DOHH2 (cell line): Measurements from ENCODE around the gene CAMTA1.

Source experiments
- H3F3A ChIP-seq: fragments of 200-600 bp; sonication (generic), shearing (Covaris generic); 2 replicates; pipeline ENCODE4 v1.6.0; 2016; ENCODE audit warnings: antibody characterized with exemption, mild to moderate bottlenecking; ENCODE audit not compliant: control insufficient read depth, insufficient read depth
- H3K27ac ChIP-seq: fragments of 200-600 bp; sonication (generic); 2 replicates; pipeline ENCODE4 v1.5.1; 2014; ENCODE audit warnings: low read depth, mild to moderate bottlenecking, low read length, moderate library complexity
- H3K27me3 ChIP-seq: fragments of 200-600 bp; sonication (generic); 2 replicates; pipeline ENCODE4 v1.6.1; 2014; ENCODE audit warnings: mild to moderate bottlenecking, low read length, mixed read lengths; ENCODE audit not compliant: control insufficient read depth
- H3K36me3 ChIP-seq: fragments of 200-600 bp; sonication (generic); 2 replicates; pipeline ENCODE4 v1.6.1; 2014; ENCODE audit warnings: mild to moderate bottlenecking, low read length, moderate library complexity, mixed read lengths; ENCODE audit not compliant: control insufficient read depth
- H3K4me1 ChIP-seq: fragments of 200-600 bp; sonication (generic); 2 replicates; pipeline ENCODE4 v1.6.1; 2014; ENCODE audit warnings: mild to moderate bottlenecking, low read length, mixed read lengths; ENCODE audit not compliant: control insufficient read depth
- H3K4me2 ChIP-seq: fragments of 200-600 bp; sonication (generic); 2 replicates; pipeline ENCODE4 v1.6.0; 2014; ENCODE audit warnings: mild to moderate bottlenecking, low read length, moderate library complexity
- H3K4me3 ChIP-seq: fragments of 200-600 bp; sonication (generic); 2 replicates; pipeline ENCODE4 v1.5.1; 2014; ENCODE audit warnings: mild to moderate bottlenecking, low read length, mixed read lengths
- H3K79me2 ChIP-seq: fragments of 200-600 bp; sonication (generic); 2 replicates; pipeline ENCODE4 v1.6.1; 2014; ENCODE audit warnings: mild to moderate bottlenecking, low read length, mixed read lengths; ENCODE audit not compliant: control insufficient read depth
- H3K9me2 ChIP-seq: fragments of 200-600 bp; sonication (generic); replicated peaks from 2 replicates; pipeline ENCODE4 v1.6.1; 2014; ENCODE audit warnings: mild to moderate bottlenecking, low read length, mixed read lengths; ENCODE audit not compliant: control insufficient read depth
- H3K9me3 ChIP-seq: fragments of 200-600 bp; sonication (generic); 2 replicates; pipeline ENCODE4 v1.6.1; 2014; ENCODE audit warnings: antibody characterized with exemption, low read length, mixed read lengths; ENCODE audit not compliant: control insufficient read depth, insufficient read depth
- H4K20me1 ChIP-seq: fragments of 200-600 bp; sonication (generic); 2 replicates; pipeline ENCODE4 v1.6.0; 2014; ENCODE audit warnings: low read depth, mild to moderate bottlenecking, antibody characterized with exemption, low read length, moderate library complexity; ENCODE audit not compliant: control insufficient read depth, insufficient read depth
- EZH2phosphoT487 ChIP-seq: fragments of 200-600 bp; sonication (generic); IDR thresholded peaks from 2 replicates; pipeline ENCODE4 v1.6.1; 2017; ENCODE audit warnings: borderline replicate concordance, mild to moderate bottlenecking, antibody characterized with exemption, low read length, moderate library complexity, mixed read lengths
- TF ChIP-seq, protein P1 (sequence below): fragments of 200-600 bp; sonication (generic); IDR thresholded peaks from one replicate; pipeline ENCODE4 v1.5.1; 2014; ENCODE audit warnings: antibody characterized with exemption, mild to moderate bottlenecking, low read depth, low read length; ENCODE audit not compliant: poor library complexity, severe bottlenecking

CAMTA1 gene

DNA sequence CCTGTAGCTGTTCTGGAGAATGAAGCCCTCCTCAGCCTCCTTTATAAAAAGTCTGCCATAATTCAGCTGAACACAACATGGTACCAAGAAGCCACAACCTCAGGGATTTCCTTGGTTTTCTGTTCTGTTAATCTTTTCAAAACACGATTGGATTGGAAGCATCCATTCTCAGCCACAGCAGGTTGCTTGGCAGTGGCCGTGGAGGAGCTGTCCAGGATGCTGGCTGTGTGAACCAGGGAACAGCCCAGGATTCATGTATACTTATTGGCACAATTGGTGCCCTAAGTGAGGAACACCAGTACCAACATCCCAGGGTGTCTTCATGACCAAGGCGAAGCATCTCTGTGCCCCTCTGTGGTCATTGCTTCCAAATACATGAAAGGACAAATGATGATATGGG, 393.5 kb downstream of the CAMTA1 start:
- H3F3A ChIP-seq: no peaks in the 10 kb centered on the region
- no peaks in the 10 kb centered on the region for H3K27me3 ChIP-seq
- peaks cover 6% of the 10 kb centered on the region for H3K9me3 ChIP-seq
- no peaks in the 10 kb centered on the region for H3K79me2 ChIP-seq
- no peak overlapping the region for H3K4me3 ChIP-seq
- no peaks in the 10 kb centered on the region for H3K4me1 ChIP-seq
- H3K9me2 ChIP-seq: no peaks in the 10 kb centered on the region
- no peaks in the 10 kb centered on the region for H3K36me3 ChIP-seq
- no peak overlapping the region for H3K27ac ChIP-seq
- H4K20me1 ChIP-seq: no peaks in the 10 kb centered on the region
- TF ChIP-seq, protein P1, sequence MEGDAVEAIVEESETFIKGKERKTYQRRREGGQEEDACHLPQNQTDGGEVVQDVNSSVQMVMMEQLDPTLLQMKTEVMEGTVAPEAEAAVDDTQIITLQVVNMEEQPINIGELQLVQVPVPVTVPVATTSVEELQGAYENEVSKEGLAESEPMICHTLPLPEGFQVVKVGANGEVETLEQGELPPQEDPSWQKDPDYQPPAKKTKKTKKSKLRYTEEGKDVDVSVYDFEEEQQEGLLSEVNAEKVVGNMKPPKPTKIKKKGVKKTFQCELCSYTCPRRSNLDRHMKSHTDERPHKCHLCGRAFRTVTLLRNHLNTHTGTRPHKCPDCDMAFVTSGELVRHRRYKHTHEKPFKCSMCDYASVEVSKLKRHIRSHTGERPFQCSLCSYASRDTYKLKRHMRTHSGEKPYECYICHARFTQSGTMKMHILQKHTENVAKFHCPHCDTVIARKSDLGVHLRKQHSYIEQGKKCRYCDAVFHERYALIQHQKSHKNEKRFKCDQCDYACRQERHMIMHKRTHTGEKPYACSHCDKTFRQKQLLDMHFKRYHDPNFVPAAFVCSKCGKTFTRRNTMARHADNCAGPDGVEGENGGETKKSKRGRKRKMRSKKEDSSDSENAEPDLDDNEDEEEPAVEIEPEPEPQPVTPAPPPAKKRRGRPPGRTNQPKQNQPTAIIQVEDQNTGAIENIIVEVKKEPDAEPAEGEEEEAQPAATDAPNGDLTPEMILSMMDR: no peak
- TF ChIP-seq EZH2phosphoT487: no peak
- H3K4me2 ChIP-seq: no peak overlapping the region

DNA sequence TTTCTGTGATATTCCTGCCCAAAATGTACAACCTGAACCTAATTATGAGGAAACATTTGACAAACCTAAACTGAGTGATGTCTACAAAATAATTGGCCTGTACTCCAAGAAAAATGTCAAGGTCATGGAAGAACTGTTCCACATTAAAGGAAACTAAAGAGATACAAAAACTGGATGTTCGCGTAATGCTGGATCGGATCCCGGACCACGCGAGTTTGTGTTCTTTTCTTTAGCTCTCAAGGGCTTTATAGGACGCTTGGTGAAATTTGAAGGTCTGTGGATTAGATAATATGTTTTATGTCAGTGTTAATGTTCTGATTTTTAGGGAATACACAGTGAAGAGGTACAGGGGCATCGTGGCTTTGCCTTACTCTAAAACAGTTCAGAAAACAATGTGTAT, 400.5 kb downstream of the CAMTA1 start:
- no peaks in the 10 kb centered on the region; the same call in 1 of the 2 replicates for H3K27me3 ChIP-seq
- no peaks in the 10 kb centered on the region for H3K36me3 ChIP-seq
- no peak overlapping the region for H3K4me3 ChIP-seq
- no peaks in the 10 kb centered on the region for H3K79me2 ChIP-seq
- no peak overlapping the region for H3K27ac ChIP-seq
- H3K4me1 ChIP-seq: no peaks in the 10 kb centered on the region
- H4K20me1 ChIP-seq: no peaks in the 10 kb centered on the region
- TF ChIP-seq, protein P1: no peak
- TF ChIP-seq EZH2phosphoT487: no peak
- no peak overlapping the region for H3K4me2 ChIP-seq
- no peaks in the 10 kb centered on the region for H3K9me2 ChIP-seq
- peaks cover 4% of the 10 kb centered on the region for H3K9me3 ChIP-seq
- H3F3A ChIP-seq: no peaks in the 10 kb centered on the region

DNA sequence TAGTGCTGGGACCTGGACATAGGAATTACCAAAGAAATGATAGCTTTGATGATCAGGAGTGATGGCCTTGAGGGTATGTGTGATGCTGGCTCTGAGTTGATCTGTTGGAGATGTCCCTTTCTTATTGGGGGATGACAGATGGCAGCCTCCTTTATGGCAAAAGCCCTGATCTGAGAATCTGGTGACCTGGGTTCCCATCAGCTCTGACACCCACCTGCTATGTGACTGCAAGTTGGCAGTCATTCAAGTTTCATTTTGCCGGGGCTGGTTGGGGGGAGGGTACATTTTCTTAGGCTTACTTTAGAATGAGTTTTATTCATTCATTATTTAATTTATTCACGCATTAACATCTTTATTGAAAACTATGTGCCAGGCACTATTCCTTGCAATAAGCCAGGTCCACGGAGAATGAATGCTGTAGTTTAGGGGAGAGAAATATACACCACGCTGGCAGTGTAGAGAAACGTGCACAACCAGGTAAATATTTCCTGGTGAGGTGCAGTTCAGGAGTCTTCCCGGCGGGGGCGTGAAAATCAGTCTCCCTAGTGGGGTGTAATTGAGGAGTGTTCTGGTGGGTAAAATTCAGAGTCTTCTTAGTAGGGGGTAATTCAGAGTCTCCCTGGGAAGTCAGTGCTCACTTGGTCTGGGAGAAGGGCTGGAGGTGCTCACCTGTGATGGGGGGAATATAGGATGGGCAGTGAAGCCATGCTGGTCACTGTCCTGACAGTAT, 401.3 kb downstream of the CAMTA1 start:
- H3K4me3 ChIP-seq: no peak overlapping the region

More for the DNA sequence above, 401.3 kb downstream of the CAMTA1 start:
- Histone ChIP-seq H4K20me1 (no peaks in the 10 kb centered on the region), H3K79me2 (no peaks in the 10 kb centered on the region), H3K27ac (no peak overlapping the region), H3F3A (no peaks in the 10 kb centered on the region), H3K4me2 (no peak overlapping the region), H3K9me2 (no peaks in the 10 kb centered on the region), H3K4me1 (no peaks in the 10 kb centered on the region), H3K27me3 (no peaks in the 10 kb centered on the region; the same call in 1 of the 2 replicates), H3K9me3 (no peaks in the 10 kb centered on the region), H3K36me3 (no peaks in the 10 kb centered on the region)
- TF ChIP-seq EZH2phosphoT487: no peak
- TF ChIP-seq, protein P1: no peak
